Retinal pigment epithelial cell (primary cell): Measurements from ENCODE around the gene DNM2.

ENCODE experiments used
- DNase-seq: peaks from one replicate; pipeline ENCODE4 v3.0.0-alpha.2; 2010; ENCODE audit warnings: low read depth
- H3K4me3 ChIP-seq: 2 replicates; pipeline ENCODE4 v1.5.1; 2011; ENCODE audit warnings: mild to moderate bottlenecking, low read length, control low read depth, moderate library complexity
- CTCF ChIP-seq: conservative IDR thresholded peaks from 2 replicates; pipeline ENCODE4 v1.5.1; 2011; ENCODE audit warnings: low read depth, low read length, control low read depth, inconsistent platforms

DNM2 gene

GRCh38 chr19:10805758-10806247 lies 87.9 kb downstream of the DNM2 start:
- no peak overlapping the region for H3K4me3 ChIP-seq
- no peak for DNase-seq
- no peak for TF ChIP-seq CTCF

- no peak for TF ChIP-seq CTCF
- no peak for DNase-seq
- H3K4me3 ChIP-seq: no peak overlapping the region
Observed at GRCh38 chr19:10808937-10809649, 91.2 kb downstream of the DNM2 start.

GRCh38 chr19:10809651-10810285 lies 91.9 kb downstream of the DNM2 start:
- no peak for TF ChIP-seq CTCF
- DNase-seq: no peak
- H3K4me3 ChIP-seq: no peak overlapping the region

GRCh38 chr19:10811391-10812111 lies 93.7 kb downstream of the DNM2 start:
- TF ChIP-seq CTCF: no peak
- DNase-seq: no peak
- H3K4me3 ChIP-seq: no peak overlapping the region

GRCh38 chr19:10812196-10812595 lies 94.3 kb downstream of the DNM2 start:
- no peak overlapping the region for H3K4me3 ChIP-seq
- no peak for DNase-seq
- TF ChIP-seq CTCF: no peak

- TF ChIP-seq CTCF: peak; percentile 8
- peak; percentile 54 for DNase-seq
- H3K4me3 ChIP-seq: no peak overlapping the region
Observed at GRCh38 chr19:10812902-10813404, 95.1 kb downstream of the DNM2 start.
